GM20000 (cell line): ENCODE results near the gene TDRD3.

ENCODE experiments used
- DNase-seq: peaks from one replicate; pipeline ENCODE4 v3.0.0; 2012; ENCODE audit warnings: low spot score
- TF ChIP-seq, protein P1 (sequence below): IDR thresholded peaks from 2 replicates; pipeline ENCODE4 v1.5.1; 2012; ENCODE audit warnings: mild to moderate bottlenecking, control low read depth; ENCODE audit errors: extremely low read depth, missing control alignments

TDRD3 gene

DNA sequence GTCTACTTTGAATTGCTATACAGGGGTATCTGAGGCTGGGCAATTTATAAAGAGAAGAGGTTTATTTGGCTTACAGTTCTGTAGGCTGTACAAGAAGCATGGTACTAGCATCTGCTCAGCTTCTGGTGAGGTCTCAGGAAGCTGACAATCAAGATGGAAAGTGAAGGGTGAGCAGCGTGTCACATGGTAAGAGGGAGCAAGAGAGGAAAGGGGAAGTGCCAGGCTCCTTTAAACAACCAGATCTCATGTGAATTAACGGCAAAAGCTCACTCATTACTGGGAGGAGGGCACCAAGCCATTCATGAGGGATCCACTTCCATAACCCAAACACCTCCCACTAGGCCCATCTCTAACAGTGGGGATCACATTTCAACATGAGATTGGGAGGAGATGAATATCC lies 222.4 kb downstream of the TDRD3 start:
- TF ChIP-seq, protein P1, sequence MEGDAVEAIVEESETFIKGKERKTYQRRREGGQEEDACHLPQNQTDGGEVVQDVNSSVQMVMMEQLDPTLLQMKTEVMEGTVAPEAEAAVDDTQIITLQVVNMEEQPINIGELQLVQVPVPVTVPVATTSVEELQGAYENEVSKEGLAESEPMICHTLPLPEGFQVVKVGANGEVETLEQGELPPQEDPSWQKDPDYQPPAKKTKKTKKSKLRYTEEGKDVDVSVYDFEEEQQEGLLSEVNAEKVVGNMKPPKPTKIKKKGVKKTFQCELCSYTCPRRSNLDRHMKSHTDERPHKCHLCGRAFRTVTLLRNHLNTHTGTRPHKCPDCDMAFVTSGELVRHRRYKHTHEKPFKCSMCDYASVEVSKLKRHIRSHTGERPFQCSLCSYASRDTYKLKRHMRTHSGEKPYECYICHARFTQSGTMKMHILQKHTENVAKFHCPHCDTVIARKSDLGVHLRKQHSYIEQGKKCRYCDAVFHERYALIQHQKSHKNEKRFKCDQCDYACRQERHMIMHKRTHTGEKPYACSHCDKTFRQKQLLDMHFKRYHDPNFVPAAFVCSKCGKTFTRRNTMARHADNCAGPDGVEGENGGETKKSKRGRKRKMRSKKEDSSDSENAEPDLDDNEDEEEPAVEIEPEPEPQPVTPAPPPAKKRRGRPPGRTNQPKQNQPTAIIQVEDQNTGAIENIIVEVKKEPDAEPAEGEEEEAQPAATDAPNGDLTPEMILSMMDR: no peak
- DNase-seq: no peak

DNA sequence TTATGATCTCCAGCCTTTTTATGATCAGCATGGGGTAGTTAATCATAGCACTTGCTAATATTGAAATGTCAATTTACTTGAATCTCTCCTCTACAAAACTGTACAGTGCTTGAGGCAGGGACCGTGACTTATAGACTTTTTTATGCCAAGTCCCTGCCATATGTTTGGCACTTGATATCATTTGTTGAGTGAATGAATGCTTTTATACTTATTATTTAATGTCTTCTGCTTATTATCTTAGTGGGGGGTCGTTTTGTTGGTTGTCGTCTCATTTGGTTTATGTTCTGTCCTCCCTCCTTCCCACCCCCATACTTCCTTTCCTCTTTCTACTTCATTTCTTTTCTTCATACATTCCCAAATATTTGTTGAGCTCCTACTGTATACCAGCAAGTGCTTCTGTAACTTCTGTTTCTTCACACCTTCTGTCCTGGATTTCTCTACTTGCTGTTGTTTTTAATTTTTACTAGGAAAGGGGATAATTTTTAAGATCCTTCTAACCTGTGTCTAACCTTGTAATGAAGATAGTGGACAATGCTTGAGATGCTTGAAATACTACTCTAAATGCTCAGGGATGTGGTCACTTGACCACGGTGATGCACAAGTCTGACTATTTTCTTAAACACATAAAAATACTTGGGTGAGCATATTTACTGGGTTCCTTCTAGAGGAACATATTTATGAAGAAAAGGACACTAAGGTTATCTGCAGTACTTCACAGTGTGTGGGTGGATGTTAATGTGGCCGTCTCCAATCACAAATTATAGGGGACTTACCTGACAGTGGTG lies 223.8 kb downstream of the TDRD3 start:
- TF ChIP-seq, protein P1: no peak
- DNase-seq: no peak

DNA sequence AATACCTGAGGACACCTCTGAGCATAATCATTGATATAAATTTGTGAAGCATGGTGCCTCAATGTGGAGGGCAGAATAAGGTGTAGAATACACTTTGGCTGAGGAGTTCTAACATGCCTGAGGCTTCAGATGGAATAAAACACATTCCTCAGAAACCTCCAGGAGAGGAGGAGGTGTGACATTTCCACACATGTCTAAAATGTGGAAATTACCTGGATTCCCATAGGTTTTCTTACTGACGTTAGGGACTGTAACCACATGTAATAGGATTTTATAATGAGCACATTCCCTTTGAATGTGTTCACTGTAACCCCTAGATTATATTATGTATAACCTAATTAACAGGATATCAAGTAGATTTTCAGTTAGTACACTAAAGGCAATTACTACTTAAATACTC lies 226.1 kb downstream of the TDRD3 start:
- no peak for DNase-seq
- TF ChIP-seq, protein P1: no peak
